ENCODE data around the gene CORO2B.

CORO2B gene

DNA sequence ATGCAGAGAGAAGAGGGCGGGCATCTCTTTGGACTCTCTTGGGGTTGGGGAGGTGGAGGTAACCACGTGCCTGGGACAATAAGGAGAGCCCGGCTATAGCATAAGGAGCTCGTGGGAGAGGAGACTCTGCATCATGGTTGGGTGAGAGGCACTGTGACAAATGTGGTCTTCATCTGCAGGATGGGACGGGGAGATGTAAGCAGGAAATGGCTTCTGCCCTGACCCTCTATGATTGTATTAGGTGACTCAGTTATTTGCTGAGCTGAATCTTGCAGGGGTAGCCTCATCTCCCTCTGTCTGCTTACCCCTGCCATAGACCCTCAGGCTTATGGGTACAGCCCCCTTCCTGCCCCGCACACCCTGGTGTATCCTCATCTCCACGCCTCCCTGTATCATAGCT is 48.7 kb downstream of the CORO2B start:
- Histone ChIP-seq H3K4me3 (ENCODE audit: low read length) (no peak overlapping the region), H2AFZ (ENCODE audit: low read length) (no peak overlapping the region), H3K9me2 (replicated peaks; ENCODE audit: insufficient read depth, low read length) (no peaks in the 10 kb centered on the region), H3K9me3 (replicated peaks; ENCODE audit: insufficient read depth, low read length) (no peaks in the 10 kb centered on the region), H4K20me1 (ENCODE audit: insufficient read depth, low read length) (no peaks in the 10 kb centered on the region), H3K27ac (ENCODE audit: low read length) (no peak overlapping the region), H3K27me3 (replicated peaks; ENCODE audit: insufficient read depth, low read length) (no peaks in the 10 kb centered on the region), H3K4me2 (ENCODE audit: low read depth, low read length) (no peak overlapping the region), H3K9ac (ENCODE audit: low read length) (no peak overlapping the region), H3F3A (ENCODE audit: insufficient read depth, low read length) (no peaks in the 10 kb centered on the region), H3K4me1 (ENCODE audit: low read length) (no peaks in the 10 kb centered on the region), H3K79me2 (ENCODE audit: low read length) (no peaks in the 10 kb centered on the region), H3K36me3 (replicated peaks; ENCODE audit: insufficient read depth, low read length) (no peaks in the 10 kb centered on the region)
- no peak for TF ChIP-seq EZH2 (optimal IDR thresholded peaks at IDR 0.05; ENCODE audit: low read depth, low read length)
- TF ChIP-seq EZH2phosphoT487 (IDR thresholded peaks at IDR 0.05; ENCODE audit: low read length), result no peak
- TF ChIP-seq, protein P1, sequence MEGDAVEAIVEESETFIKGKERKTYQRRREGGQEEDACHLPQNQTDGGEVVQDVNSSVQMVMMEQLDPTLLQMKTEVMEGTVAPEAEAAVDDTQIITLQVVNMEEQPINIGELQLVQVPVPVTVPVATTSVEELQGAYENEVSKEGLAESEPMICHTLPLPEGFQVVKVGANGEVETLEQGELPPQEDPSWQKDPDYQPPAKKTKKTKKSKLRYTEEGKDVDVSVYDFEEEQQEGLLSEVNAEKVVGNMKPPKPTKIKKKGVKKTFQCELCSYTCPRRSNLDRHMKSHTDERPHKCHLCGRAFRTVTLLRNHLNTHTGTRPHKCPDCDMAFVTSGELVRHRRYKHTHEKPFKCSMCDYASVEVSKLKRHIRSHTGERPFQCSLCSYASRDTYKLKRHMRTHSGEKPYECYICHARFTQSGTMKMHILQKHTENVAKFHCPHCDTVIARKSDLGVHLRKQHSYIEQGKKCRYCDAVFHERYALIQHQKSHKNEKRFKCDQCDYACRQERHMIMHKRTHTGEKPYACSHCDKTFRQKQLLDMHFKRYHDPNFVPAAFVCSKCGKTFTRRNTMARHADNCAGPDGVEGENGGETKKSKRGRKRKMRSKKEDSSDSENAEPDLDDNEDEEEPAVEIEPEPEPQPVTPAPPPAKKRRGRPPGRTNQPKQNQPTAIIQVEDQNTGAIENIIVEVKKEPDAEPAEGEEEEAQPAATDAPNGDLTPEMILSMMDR (IDR thresholded peaks at IDR 0.05; ENCODE audit: low read length), result no peak
- DNase-seq, result no peak

DNA sequence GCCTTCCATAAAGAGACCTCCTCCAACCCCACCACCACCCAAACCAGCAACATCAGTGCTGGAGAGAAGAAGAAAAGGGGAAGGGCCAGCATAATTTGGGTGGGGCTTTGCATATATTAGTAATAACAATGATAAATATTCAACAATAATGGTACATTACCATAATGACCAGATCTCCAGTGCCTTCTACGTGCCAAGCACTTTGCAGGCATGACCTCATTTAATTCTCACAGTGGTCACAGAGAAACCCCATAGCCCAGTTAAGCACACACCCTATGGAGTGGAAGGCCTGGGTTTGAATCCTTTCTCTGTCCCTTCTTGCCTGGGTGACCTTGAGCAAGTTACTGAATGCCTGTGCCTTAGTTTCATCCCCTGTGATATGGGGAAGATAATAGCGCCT is 49.2 kb downstream of the CORO2B start:
- no peaks in the 10 kb centered on the region for H3K4me1 ChIP-seq (ENCODE audit: low read length)
- H3K36me3 ChIP-seq (replicated peaks; ENCODE audit: insufficient read depth, low read length), result no peaks in the 10 kb centered on the region
- TF ChIP-seq, protein P1 (IDR thresholded peaks at IDR 0.05; ENCODE audit: low read length), result no peak
- TF ChIP-seq EZH2phosphoT487 (IDR thresholded peaks at IDR 0.05; ENCODE audit: low read length) (no peak), EZH2 (optimal IDR thresholded peaks at IDR 0.05; ENCODE audit: low read depth, low read length) (no peak)
- DNase-seq, result no peak
- no peaks in the 10 kb centered on the region for H3K27me3 ChIP-seq (replicated peaks; ENCODE audit: insufficient read depth, low read length)
- no peaks in the 10 kb centered on the region for H3K9me2 ChIP-seq (replicated peaks; ENCODE audit: insufficient read depth, low read length)
- H3K79me2 ChIP-seq (ENCODE audit: low read length), result no peaks in the 10 kb centered on the region
- H3F3A ChIP-seq (ENCODE audit: insufficient read depth, low read length), result no peaks in the 10 kb centered on the region
- no peak overlapping the region for H2AFZ ChIP-seq (ENCODE audit: low read length)
- no peak overlapping the region for H3K27ac ChIP-seq (ENCODE audit: low read length)
- no peak overlapping the region for H3K4me3 ChIP-seq (ENCODE audit: low read length)
- no peaks in the 10 kb centered on the region for H4K20me1 ChIP-seq (ENCODE audit: insufficient read depth, low read length)
- H3K4me2 ChIP-seq (ENCODE audit: low read depth, low read length), result no peak overlapping the region
- H3K9ac ChIP-seq (ENCODE audit: low read length), result no peak overlapping the region
- no peaks in the 10 kb centered on the region for H3K9me3 ChIP-seq (replicated peaks; ENCODE audit: insufficient read depth, low read length)

DNA sequence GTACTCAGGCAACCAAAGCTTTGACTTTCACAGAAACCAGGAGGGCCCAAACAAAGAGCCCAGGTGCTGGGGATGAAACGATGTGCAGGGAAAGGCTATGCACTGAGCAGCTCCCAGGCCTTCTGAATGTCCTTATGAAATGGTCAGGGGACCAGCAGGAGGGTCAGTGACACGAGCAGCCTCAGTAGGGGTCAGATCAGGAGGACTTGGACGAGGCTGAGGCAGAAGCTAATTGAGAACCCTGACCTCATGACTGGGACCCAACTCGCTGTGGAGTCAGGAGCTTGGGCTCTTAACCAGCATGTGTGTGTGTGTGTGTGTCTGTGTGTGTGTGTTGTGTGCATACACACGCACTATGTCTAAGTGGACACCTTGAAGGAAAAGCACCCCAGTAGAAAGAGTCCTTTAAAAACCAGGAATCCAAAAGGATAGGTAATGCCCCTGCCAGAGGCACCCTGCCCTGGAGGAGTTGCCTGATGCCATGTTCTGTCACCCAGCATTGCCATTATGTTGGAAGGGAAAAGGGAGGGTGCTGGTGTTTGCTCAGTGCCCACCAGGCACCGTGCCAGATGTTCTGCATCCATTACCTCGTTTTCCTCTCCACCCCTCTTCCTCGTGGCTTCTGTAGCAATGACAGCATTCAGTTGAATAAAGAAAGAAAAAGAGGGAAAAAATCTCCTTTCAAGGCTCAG is 50.9 kb downstream of the CORO2B start:
- Histone ChIP-seq H3K27ac (ENCODE audit: low read length) (no peak overlapping the region), H3K9me2 (replicated peaks; ENCODE audit: insufficient read depth, low read length) (no peaks in the 10 kb centered on the region), H4K20me1 (ENCODE audit: insufficient read depth, low read length) (no peaks in the 10 kb centered on the region), H3K4me2 (ENCODE audit: low read depth, low read length) (no peak overlapping the region), H3K9ac (ENCODE audit: low read length) (no peak overlapping the region), H3K36me3 (replicated peaks; ENCODE audit: insufficient read depth, low read length) (no peaks in the 10 kb centered on the region), H3K27me3 (replicated peaks; ENCODE audit: insufficient read depth, low read length) (no peaks in the 10 kb centered on the region), H2AFZ (ENCODE audit: low read length) (no peak overlapping the region), H3K9me3 (replicated peaks; ENCODE audit: insufficient read depth, low read length) (no peaks in the 10 kb centered on the region), H3K4me1 (ENCODE audit: low read length) (no peaks in the 10 kb centered on the region), H3F3A (ENCODE audit: insufficient read depth, low read length) (no peaks in the 10 kb centered on the region), H3K79me2 (ENCODE audit: low read length) (no peaks in the 10 kb centered on the region), H3K4me3 (ENCODE audit: low read length) (no peak overlapping the region)
- DNase-seq, result no peak
- TF ChIP-seq EZH2 (optimal IDR thresholded peaks at IDR 0.05; ENCODE audit: low read depth, low read length) (no peak), EZH2phosphoT487 (IDR thresholded peaks at IDR 0.05; ENCODE audit: low read length) (no peak)
- TF ChIP-seq, protein P1 (IDR thresholded peaks at IDR 0.05; ENCODE audit: low read length), result no peak
